Natural killer cell (primary cell): ENCODE data around the gene SULT2B1. TPM values are rescaled to one million over a fixed set of nuclear protein-coding genes. Genes with fewer than 3 reads are reported as not detected.

Experiments
- ATAC-seq, 3 donors: fragments of 150-1000 bp in 2 of 3; fragments of 200-7000 bp in 1 of 3; cut with Tn5 transposase; 1 replicate in 1 of 3; 2 replicates in 2 of 3; pipeline ENCODE4 v1.10.0; 2021; ENCODE audit warnings: mild to moderate bottlenecking in 2 of 3, moderate library complexity in 2 of 3
- DNase-seq, 2 donors: peaks; one replicate each; pipeline versions ENCODE4 v3.0.0 to v3.0.0-alpha.2; 2013 to 2021; ENCODE audit warnings: mixed read lengths in 1 of 2
- H3K27ac ChIP-seq: one replicate; pipeline ENCODE4 v1.5.1; 2013; ENCODE audit warnings: mild to moderate bottlenecking, low read length
- H3K27me3 ChIP-seq: one replicate; pipeline ENCODE4 v1.6.1; 2013; ENCODE audit warnings: low read length; ENCODE audit not compliant: control insufficient read depth, insufficient read depth
- H3K36me3 ChIP-seq: one replicate; pipeline ENCODE4 v1.6.1; 2013; ENCODE audit warnings: low read length; ENCODE audit not compliant: control insufficient read depth, insufficient read depth
- H3K4me1 ChIP-seq: one replicate; pipeline ENCODE4 v1.6.1; 2013; ENCODE audit warnings: low read length; ENCODE audit not compliant: control insufficient read depth, insufficient read depth
- H3K4me3 ChIP-seq: one replicate; pipeline ENCODE4 v1.5.1; 2013; ENCODE audit warnings: low read length
- H3K9me3 ChIP-seq: one replicate; pipeline ENCODE4 v1.6.1; 2013; ENCODE audit warnings: low read length; ENCODE audit not compliant: control insufficient read depth, insufficient read depth
- H3K27ac Mint-ChIP-seq, 2 donors: one replicate each; pipeline ENCODE4 v1.8.0; 2022; ENCODE audit warnings: mild to moderate bottlenecking in 2 of 2, mixed read lengths in 2 of 2, moderate library complexity in 1 of 2
- H3K27me3 Mint-ChIP-seq, 2 donors: one replicate each; pipeline ENCODE4 v1.8.0; 2022; ENCODE audit warnings: low read depth in 2 of 2, mixed read lengths in 2 of 2
- H3K36me3 Mint-ChIP-seq: one replicate; pipeline ENCODE4 v1.8.0; 2022; ENCODE audit warnings: mixed read lengths
- H3K4me1 Mint-ChIP-seq, 2 donors: one replicate each; pipeline ENCODE4 v1.8.0; 2022; ENCODE audit warnings: mixed read lengths in 2 of 2
- H3K4me3 Mint-ChIP-seq: one replicate; pipeline ENCODE4 v1.8.0; 2022; ENCODE audit warnings: mild to moderate bottlenecking, moderate library complexity, mixed read lengths
- H3K9me3 Mint-ChIP-seq, 2 donors: one replicate each; pipeline ENCODE4 v1.8.0; 2022; ENCODE audit warnings: mixed read lengths in 2 of 2
- WGBS: methylation state at CpG from one replicate; pipeline ENCODE4 v1.1.7; 2013; ENCODE audit warnings: missing lambda C conversion rate; ENCODE audit not compliant: insufficient coverage; 5-methylcytosine and 5-hydroxymethylcytosine counted together
- intact Hi-C: fragments of 100-400 bp; cut with micrococcal nuclease; formaldehyde crosslinking; loops from one replicate; pipeline ENCODE4 v1.14.2; 2022
- total RNA-seq, 4 donors: library from RNA; stranded (reverse); fragments of 120-200 nt in 1 of 4; gene quantifications; one replicate each; pipeline versions ENCODE4 v1.2.3 to v1.2.4, GENCODE V29; 2013 to 2022
- TF ChIP-seq, protein P1 (sequence below): fragments of 200-600 bp; IDR thresholded peaks from one replicate; pipeline ENCODE4 v1.8.0; 2022; ENCODE audit warnings: antibody characterized with exemption

The SULT2B1 gene
- total RNA-seq, 3 donors from 2014 or later (not counting 1 experiment from before 2014, with no cell fraction given): 0.40 TPM; not detected in 2

DNA sequence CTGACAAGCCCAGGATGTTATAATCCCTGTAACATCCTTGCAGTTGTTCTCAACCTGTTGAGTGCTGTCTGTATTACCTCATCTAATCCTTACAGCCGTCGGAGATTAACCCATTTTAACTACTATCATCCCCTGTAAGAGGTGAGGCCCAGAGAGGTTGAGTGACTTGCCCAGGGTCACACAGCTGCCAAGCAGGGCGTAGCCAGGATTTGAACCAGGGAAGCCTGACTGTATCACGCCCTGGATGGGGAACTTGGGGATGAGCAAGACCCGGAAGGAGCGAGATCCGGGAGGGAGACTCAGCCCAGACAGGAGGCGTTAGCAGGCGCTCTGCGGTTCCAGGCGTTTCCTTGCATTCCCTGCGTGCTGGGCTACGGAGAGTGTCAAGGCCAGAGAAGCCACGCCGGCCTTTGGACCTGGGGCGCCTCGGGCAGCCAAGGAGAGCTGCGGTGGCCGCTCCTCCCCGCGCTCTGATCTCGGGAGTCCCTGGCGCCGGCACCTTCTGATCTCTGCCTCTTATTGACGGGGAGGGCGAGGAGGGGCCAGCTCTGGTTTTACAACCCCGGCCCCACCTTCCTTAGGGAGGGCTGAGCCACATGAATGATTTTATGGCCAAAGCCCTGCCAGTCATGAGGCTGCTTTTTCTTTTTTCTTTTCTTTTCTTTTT, 6.2 kb downstream of the SULT2B1 start:
- Mint-ChIP-seq H3K27ac (no peak overlapping the region), H3K9me3 (no peaks in the 10 kb centered on the region), H3K36me3 (no peaks in the 10 kb centered on the region), H3K27me3 (peaks cover 7% of the 10 kb centered on the region in 2 donors), H3K4me1 (no peaks in the 10 kb centered on the region), H3K4me3 (no peak overlapping the region)
- 18% methylated on average over 27 of the region's 27 CpGs for WGBS
- Histone ChIP-seq H3K4me3 (no peak overlapping the region), H3K27me3 (peaks cover 2% of the 10 kb centered on the region), H3K36me3 (no peaks in the 10 kb centered on the region), H3K9me3 (no peaks in the 10 kb centered on the region), H3K4me1 (no peaks in the 10 kb centered on the region), H3K27ac (no peak overlapping the region)
- TF ChIP-seq, protein P1, sequence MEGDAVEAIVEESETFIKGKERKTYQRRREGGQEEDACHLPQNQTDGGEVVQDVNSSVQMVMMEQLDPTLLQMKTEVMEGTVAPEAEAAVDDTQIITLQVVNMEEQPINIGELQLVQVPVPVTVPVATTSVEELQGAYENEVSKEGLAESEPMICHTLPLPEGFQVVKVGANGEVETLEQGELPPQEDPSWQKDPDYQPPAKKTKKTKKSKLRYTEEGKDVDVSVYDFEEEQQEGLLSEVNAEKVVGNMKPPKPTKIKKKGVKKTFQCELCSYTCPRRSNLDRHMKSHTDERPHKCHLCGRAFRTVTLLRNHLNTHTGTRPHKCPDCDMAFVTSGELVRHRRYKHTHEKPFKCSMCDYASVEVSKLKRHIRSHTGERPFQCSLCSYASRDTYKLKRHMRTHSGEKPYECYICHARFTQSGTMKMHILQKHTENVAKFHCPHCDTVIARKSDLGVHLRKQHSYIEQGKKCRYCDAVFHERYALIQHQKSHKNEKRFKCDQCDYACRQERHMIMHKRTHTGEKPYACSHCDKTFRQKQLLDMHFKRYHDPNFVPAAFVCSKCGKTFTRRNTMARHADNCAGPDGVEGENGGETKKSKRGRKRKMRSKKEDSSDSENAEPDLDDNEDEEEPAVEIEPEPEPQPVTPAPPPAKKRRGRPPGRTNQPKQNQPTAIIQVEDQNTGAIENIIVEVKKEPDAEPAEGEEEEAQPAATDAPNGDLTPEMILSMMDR: no peak
- intact Hi-C loops: no loop called here
- DNase-seq: no peak
- ATAC-seq: no peak

DNA sequence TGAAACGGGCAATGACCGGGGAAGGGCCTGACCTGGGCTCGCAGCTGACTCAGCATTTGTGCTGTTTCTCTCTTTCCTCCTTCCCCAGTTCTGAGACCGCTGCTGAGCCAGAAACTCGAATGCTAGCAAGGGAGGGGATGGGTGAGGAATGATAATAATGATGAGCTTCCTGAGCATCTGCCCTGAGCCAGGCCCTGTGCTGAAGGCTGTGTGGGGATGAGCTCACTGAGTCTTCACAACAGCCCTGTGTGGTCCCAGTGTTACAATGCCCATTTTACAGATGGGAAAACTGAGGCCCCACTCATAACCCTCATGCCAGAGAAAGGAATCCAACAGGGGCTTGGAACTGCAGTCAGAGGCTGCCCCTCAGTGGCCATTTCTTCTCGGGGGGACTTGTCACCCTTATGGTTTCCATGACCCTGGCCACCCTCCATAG, 8.1 kb downstream of the SULT2B1 start:
- peak in 1 of 2 donors; percentile 28 for DNase-seq
- Mint-ChIP-seq H3K27ac (no peak overlapping the region), H3K36me3 (no peaks in the 10 kb centered on the region), H3K27me3 (peaks cover 7% of the 10 kb centered on the region in 2 donors), H3K9me3 (no peaks in the 10 kb centered on the region), H3K4me3 (no peak overlapping the region), H3K4me1 (no peaks in the 10 kb centered on the region)
- H3K36me3 ChIP-seq: no peaks in the 10 kb centered on the region
- TF ChIP-seq, protein P1: no peak
- H3K27me3 ChIP-seq: peaks cover 2% of the 10 kb centered on the region
- intact Hi-C loops: no loop called here
- 85% methylated on average over 5 of the region's 6 CpGs for WGBS
- no peaks in the 10 kb centered on the region for H3K4me1 ChIP-seq
- H3K4me3 ChIP-seq: no peak overlapping the region
- no peak for ATAC-seq
- H3K9me3 ChIP-seq: no peaks in the 10 kb centered on the region
- no peak overlapping the region for H3K27ac ChIP-seq

DNA sequence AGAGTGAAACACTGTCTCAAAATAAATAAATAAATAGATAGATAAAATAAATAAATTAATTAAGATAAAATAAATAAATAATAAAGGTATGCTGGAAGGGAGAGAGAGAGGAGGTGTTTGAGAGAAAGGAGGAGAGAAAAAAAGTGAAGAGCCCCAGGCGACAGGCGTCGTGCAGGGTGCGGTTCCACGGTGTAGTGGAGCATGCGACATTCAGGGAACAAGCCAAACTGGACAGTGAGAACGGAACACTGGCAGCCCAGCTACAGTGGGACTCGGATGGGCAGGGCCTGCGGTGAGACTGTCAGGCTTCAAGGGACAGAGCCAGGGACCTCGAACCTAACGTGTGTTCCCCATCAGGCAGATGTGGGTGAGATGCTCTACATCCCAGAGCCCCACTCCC, 9.4 kb downstream of the SULT2B1 start:
- intact Hi-C loops: no loop called here
- WGBS: 87% methylated on average over 11 of the region's 11 CpGs
- H3K9me3 Mint-ChIP-seq: no peaks in the 10 kb centered on the region
- Histone ChIP-seq H3K27me3 (peaks cover 2% of the 10 kb centered on the region), H3K36me3 (no peaks in the 10 kb centered on the region), H3K27ac (no peak overlapping the region), H3K4me3 (no peak overlapping the region), H3K4me1 (no peaks in the 10 kb centered on the region), H3K9me3 (no peaks in the 10 kb centered on the region)
- no peak for ATAC-seq
- H3K36me3 Mint-ChIP-seq: no peaks in the 10 kb centered on the region
- H3K27ac Mint-ChIP-seq: no peak overlapping the region
- H3K4me1 Mint-ChIP-seq: no peaks in the 10 kb centered on the region
- no peak overlapping the region for H3K4me3 Mint-ChIP-seq
- peaks cover 7% of the 10 kb centered on the region in 2 donors for H3K27me3 Mint-ChIP-seq
- no peak for DNase-seq
- TF ChIP-seq, protein P1: no peak

DNA sequence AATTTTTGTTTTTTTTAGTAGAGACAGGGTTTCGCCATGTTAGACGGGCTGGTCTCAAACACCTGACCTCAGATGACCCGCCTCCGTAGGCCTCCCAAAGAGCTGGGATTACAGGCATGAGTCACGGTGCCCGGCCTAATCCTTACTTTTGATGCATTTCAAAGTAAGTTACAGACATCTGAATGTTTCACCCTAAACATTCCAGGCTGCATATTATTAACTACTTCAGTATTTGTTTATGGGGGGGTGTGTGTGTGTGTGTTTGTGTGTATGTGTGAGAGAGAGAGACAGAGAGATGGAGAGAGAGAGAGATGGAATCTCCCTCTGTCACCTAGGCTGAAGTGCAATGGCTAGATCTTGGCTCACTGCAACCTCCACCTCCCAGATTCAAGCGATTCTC, 13.1 kb downstream of the SULT2B1 start:
- Histone ChIP-seq H3K9me3 (no peaks in the 10 kb centered on the region), H3K4me3 (no peak overlapping the region), H3K36me3 (no peaks in the 10 kb centered on the region), H3K27me3 (no peaks in the 10 kb centered on the region), H3K27ac (no peak overlapping the region), H3K4me1 (no peaks in the 10 kb centered on the region)
- TF ChIP-seq, protein P1: no peak
- Mint-ChIP-seq H3K4me3 (no peak overlapping the region), H3K27ac (no peak overlapping the region), H3K36me3 (no peaks in the 10 kb centered on the region), H3K9me3 (no peaks in the 10 kb centered on the region), H3K4me1 (no peaks in the 10 kb centered on the region), H3K27me3 (peaks cover 0 to 5% of the 10 kb centered on the region in 2 donors)
- 99% methylated on average over 6 of the region's 7 CpGs for WGBS
- intact Hi-C loops: no loop called here
- no peak for DNase-seq
- ATAC-seq: no peak
